ENCODE results near the gene CYP4A22. TPM values are rescaled to one million over a fixed set of nuclear protein-coding genes. Genes with fewer than 3 reads are reported as not detected.

The CYP4A22 gene
- total RNA-seq, 1 experiment from 2014 or later = not detected

DNA sequence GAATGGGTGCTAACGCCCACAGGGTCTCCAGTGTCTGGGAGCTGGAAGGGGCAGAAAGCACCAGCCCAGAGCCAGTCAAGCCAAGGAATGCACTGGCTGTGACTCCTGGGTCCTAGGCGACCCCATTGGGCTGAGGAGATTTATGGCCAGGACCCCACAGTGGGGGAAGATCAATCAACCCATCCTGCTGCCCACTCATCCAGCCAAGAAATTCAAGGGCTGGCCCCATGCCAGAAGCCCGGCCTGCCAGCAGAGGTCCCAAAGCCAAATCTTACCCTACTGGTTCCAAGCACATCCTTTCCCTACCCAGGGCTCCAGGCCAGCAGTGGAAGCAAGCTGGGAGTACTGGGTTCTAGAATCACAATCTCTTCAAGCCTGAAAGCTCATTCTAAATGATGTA, 59.4 kb downstream of the CYP4A22 start:
- POLR2A ChIA-PET (ENCODE audit: unreplicated experiment) = no interaction called here
- no TSS peak for BruUV-seq (replicated peaks)
- intact Hi-C loops (cut with micrococcal nuclease) = no loop called here
- no peak overlapping the region for H3K9ac ChIP-seq (ENCODE audit: low read length)
- no peaks in the 10 kb centered on the region for H3K4me1 ChIP-seq (ENCODE audit: insufficient read depth, low read length)
- H3K27me3 ChIP-seq (ENCODE audit: low read length) = peaks cover 6% of the 10 kb centered on the region; the same call in 1 of the 2 replicates
- H3K27ac ChIP-seq (ENCODE audit: low read length) = no peak overlapping the region
- H2AFZ ChIP-seq (ENCODE audit: low read length) = no peak overlapping the region
- no peaks in the 10 kb centered on the region for H3K79me2 ChIP-seq (ENCODE audit: low read length)
- H3K9me2 ChIP-seq (replicated peaks; ENCODE audit: low read length) = no peaks in the 10 kb centered on the region
- H3K9me3 ChIP-seq (ENCODE audit: low read length) = no peaks in the 10 kb centered on the region
- no peak for TF ChIP-seq EZH2 (IDR thresholded peaks at IDR 0.05; ENCODE audit: low read length, unreplicated experiment)
- H4K20me1 ChIP-seq (ENCODE audit: low read length) = no peaks in the 10 kb centered on the region
- ATAC-seq (no peak), DNase-seq (peak; percentile 23)
- H3K4me3 ChIP-seq (ENCODE audit: low read length) = no peak overlapping the region
- CTCF ChIA-PET = no interaction called here
- no peak overlapping the region for H3K4me2 ChIP-seq (ENCODE audit: low read length)
- no peaks in the 10 kb centered on the region for H3K36me3 ChIP-seq (ENCODE audit: low read depth, low read length)
- no peaks in the 10 kb centered on the region for H3F3A ChIP-seq (ENCODE audit: low read length, unreplicated experiment)

DNA sequence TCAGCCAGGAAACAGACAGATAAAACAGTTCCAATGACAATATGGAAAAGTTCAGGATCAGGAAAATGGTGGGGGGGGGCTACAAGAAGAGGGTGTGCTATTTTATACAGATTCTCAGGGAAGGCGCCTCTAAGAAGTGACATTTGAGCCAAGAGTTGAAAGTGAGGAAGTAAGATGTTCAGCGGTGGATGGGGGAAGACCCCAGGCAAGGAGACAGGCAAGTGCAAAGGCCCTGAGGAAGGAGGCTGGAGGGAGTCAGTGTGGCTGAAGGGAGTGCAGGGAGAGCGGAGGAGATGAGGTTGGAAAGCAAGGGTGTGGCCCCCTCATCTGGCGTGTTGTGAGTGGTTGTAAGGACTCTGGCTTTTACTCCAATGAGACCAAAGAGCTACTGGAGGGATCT, 61.0 kb downstream of the CYP4A22 start:
- Histone ChIP-seq H2AFZ (ENCODE audit: low read length) (no peak overlapping the region), H3K4me2 (ENCODE audit: low read length) (no peak overlapping the region), H3K79me2 (ENCODE audit: low read length) (no peaks in the 10 kb centered on the region), H3K4me1 (ENCODE audit: insufficient read depth, low read length) (no peaks in the 10 kb centered on the region), H3F3A (ENCODE audit: low read length, unreplicated experiment) (no peaks in the 10 kb centered on the region), H3K36me3 (ENCODE audit: low read depth, low read length) (no peaks in the 10 kb centered on the region), H3K27me3 (ENCODE audit: low read length) (peaks cover 6% of the 10 kb centered on the region; the same call in 1 of the 2 replicates), H3K9me2 (replicated peaks; ENCODE audit: low read length) (no peaks in the 10 kb centered on the region), H3K27ac (ENCODE audit: low read length) (no peak overlapping the region), H3K9ac (ENCODE audit: low read length) (no peak overlapping the region), H3K9me3 (ENCODE audit: low read length) (no peaks in the 10 kb centered on the region), H4K20me1 (ENCODE audit: low read length) (no peaks in the 10 kb centered on the region), H3K4me3 (ENCODE audit: low read length) (no peak overlapping the region)
- BruUV-seq (replicated peaks) = no TSS peak
- no peak for ATAC-seq
- DNase-seq = no peak
- intact Hi-C loops (cut with micrococcal nuclease) = no loop called here
- ChIA-PET CTCF (no interaction called here), POLR2A (ENCODE audit: unreplicated experiment) (no interaction called here)
- TF ChIP-seq EZH2phosphoT487 (IDR thresholded peaks at IDR 0.05; ENCODE audit: borderline replicate concordance, low read length) (no peak), EZH2 (IDR thresholded peaks at IDR 0.05; ENCODE audit: low read length, unreplicated experiment) (no peak)
- TF ChIP-seq, protein P1, sequence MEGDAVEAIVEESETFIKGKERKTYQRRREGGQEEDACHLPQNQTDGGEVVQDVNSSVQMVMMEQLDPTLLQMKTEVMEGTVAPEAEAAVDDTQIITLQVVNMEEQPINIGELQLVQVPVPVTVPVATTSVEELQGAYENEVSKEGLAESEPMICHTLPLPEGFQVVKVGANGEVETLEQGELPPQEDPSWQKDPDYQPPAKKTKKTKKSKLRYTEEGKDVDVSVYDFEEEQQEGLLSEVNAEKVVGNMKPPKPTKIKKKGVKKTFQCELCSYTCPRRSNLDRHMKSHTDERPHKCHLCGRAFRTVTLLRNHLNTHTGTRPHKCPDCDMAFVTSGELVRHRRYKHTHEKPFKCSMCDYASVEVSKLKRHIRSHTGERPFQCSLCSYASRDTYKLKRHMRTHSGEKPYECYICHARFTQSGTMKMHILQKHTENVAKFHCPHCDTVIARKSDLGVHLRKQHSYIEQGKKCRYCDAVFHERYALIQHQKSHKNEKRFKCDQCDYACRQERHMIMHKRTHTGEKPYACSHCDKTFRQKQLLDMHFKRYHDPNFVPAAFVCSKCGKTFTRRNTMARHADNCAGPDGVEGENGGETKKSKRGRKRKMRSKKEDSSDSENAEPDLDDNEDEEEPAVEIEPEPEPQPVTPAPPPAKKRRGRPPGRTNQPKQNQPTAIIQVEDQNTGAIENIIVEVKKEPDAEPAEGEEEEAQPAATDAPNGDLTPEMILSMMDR (conservative IDR thresholded peaks at IDR 0.05; ENCODE audit: low read depth, low read length) = no peak

Other genes with a start within 250 kb of the CYP4A22 start
- gene CYP4A11, start 196.0 kb upstream of the CYP4A22 start, total RNA-seq (2014; rRNA removed) = not detected in 2 replicates
- gene CYP4X1, start 113.8 kb upstream of the CYP4A22 start, total RNA-seq (2014; rRNA removed) = 0.52 and 1.0 TPM in 2 replicates
- gene CYP4Z1, start 70.2 kb upstream of the CYP4A22 start, total RNA-seq (2014; rRNA removed) = not detected in 2 replicates
- not detected in 2 replicates for gene PDZK1IP1, start 52.6 kb downstream of the CYP4A22 start, total RNA-seq (2014; rRNA removed)
- gene TAL1, start 94.8 kb downstream of the CYP4A22 start, total RNA-seq (2014; rRNA removed) = not detected in 2 replicates
- 26.2 and 32.0 TPM in 2 replicates for gene STIL, start 176.7 kb downstream of the CYP4A22 start, total RNA-seq (2014; rRNA removed)
- gene CMPK1, start 196.3 kb downstream of the CYP4A22 start, total RNA-seq (2014; rRNA removed) = 80.0 and 86.2 TPM in 2 replicates

Measured in PC-3 (cell line).